NCI-H1436 (cell line): Measurements from ENCODE around the gene ABCC3.

Experiments used
- DNase-seq: peaks from one replicate; lab custom pipeline; 2025; lab: John Stamatoyannopoulos, UW

ABCC3 gene, protein sequence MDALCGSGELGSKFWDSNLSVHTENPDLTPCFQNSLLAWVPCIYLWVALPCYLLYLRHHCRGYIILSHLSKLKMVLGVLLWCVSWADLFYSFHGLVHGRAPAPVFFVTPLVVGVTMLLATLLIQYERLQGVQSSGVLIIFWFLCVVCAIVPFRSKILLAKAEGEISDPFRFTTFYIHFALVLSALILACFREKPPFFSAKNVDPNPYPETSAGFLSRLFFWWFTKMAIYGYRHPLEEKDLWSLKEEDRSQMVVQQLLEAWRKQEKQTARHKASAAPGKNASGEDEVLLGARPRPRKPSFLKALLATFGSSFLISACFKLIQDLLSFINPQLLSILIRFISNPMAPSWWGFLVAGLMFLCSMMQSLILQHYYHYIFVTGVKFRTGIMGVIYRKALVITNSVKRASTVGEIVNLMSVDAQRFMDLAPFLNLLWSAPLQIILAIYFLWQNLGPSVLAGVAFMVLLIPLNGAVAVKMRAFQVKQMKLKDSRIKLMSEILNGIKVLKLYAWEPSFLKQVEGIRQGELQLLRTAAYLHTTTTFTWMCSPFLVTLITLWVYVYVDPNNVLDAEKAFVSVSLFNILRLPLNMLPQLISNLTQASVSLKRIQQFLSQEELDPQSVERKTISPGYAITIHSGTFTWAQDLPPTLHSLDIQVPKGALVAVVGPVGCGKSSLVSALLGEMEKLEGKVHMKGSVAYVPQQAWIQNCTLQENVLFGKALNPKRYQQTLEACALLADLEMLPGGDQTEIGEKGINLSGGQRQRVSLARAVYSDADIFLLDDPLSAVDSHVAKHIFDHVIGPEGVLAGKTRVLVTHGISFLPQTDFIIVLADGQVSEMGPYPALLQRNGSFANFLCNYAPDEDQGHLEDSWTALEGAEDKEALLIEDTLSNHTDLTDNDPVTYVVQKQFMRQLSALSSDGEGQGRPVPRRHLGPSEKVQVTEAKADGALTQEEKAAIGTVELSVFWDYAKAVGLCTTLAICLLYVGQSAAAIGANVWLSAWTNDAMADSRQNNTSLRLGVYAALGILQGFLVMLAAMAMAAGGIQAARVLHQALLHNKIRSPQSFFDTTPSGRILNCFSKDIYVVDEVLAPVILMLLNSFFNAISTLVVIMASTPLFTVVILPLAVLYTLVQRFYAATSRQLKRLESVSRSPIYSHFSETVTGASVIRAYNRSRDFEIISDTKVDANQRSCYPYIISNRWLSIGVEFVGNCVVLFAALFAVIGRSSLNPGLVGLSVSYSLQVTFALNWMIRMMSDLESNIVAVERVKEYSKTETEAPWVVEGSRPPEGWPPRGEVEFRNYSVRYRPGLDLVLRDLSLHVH (N-terminal part only)

DNA sequence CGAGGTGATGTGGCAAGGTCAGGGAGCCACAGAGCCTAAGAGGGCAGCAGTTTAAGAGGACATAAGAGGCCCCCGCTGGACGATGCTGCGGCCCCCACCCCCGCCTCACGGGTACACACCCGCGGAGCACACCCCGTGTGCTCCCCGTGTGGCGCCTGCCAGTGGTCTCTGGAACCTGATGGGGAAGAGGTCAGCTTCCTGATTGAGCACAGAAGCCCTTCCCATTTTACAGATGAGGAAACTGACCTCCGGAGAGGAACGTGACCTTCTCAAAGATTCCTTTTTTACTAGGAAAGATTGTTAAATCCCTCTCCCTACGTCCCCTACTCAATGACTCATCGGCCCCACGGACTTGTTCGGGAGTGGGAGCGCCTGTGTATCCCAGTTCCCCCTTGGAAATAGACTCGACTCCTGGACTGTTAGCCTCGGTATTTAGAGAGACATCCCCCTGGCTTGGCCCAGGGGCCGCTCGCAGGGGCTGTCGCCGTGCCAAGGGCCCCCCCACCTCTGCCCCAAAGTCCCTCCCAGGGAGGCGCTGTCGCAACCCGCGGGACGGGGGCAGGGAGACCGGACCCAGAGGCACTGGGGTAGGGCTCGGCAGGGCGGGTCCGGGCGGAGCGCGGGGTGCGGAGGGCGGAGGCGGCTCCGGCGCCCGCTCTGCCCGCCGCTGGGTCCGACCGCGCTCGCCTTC is at the start of gene ABCC3:
TSS of gene ABCC3 (plus strand) at position 658 of the 691 bp plus-strand sequence. CDS start 56 bp downstream, outside the sequence.
- no peak for DNase-seq

DNA sequence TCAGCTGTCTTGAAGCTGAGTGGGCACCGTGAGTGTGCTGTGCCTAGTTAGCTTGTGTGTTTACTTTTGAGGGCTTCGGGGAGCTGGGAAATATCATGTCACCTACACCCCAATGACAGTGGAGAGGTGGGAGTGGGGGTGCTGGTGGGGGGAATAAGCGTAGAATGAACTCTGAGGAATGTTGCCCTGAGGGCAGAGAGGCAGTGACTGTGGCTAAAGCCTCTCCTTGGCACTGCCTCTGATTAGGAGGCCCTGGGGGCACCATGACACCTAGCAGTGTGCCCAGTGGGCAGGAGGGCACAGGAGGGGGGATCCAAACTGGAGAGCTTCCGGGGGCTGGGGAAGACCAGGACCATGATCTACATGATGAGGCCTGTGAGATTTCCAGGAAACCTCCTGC is 49.3 kb upstream of the ABCC3 start:
- no peak for DNase-seq

DNA sequence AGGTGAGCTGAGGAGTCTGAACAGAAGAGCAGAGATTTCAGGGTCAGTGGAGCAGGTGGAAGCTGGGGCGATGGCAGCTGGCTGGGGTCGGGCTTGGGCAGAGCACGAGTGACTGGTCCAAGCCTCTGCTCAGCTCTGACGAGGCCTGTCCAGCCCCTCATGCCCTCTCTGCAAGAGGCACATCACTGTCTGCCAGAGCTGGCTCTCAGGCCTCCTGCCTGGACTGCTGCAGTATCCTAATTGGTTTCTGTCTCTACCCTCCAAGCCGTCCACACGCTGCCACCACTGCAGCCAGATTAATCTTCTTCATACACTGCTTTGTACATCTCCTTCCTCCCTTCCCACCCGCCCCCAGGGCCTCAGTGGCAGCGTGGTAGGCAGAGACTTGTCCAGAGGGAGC is 48.8 kb upstream of the ABCC3 start:
- no peak for DNase-seq

DNA sequence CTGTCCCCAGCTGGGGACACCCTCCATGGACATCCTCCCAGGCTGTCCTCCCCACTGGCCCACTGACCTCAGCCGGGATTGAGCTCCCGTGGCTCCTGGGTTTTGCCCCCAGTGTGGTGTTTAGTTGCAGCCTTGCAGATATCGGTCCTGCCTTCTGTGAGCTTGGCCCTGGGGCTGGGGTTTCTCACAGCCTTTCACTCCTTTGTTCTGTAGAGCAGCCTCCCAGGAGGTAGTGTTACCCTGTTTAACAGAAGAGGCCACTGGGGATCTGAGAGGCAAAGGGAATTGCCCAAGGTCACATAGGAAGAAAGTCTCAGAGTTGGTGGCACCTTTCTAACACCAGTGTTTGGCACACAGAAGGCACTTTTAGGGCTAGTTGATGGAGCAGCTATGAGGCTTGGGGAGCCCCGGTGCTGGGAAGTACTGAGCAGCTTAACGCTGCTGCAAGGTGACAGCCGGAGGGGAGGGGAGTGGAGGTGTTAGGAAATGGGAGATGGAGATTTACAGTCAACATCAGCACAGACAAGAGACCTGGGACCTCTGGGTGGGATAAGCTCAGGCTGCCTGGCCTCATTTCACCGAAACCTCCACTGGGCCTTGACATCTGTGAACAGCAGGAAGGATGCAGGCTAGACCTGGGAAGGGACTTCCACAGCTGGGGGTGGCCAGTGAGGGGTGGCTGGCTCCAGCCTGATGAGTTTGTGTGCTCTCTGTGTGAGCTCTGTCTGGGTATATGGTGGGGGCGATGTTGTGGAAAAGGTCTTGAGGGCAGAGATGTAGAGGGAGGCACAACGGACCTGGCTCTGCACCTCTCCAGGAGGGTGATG is 48.0 kb upstream of the ABCC3 start:
- peak; percentile 58 for DNase-seq

DNA sequence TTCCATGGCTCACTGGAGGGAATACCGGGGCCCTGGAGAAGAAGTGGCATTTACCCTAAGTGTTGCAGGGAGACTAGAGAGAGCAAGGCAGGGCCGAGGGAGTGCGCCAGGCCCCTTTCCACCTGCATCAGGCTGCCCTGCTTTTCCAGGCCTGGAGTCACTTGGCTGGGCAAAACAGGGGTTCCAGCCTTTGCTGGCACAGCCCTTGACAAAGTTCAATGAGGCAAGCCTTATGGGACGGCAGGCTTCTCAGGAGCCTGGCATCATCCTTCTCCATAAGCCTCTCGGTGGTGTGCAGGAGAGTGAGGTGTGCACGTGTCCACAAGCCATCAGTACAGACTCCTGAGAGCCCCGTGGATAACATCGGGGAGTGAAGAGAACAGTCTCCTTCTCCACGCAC is 47.1 kb upstream of the ABCC3 start:
- no peak for DNase-seq

DNA sequence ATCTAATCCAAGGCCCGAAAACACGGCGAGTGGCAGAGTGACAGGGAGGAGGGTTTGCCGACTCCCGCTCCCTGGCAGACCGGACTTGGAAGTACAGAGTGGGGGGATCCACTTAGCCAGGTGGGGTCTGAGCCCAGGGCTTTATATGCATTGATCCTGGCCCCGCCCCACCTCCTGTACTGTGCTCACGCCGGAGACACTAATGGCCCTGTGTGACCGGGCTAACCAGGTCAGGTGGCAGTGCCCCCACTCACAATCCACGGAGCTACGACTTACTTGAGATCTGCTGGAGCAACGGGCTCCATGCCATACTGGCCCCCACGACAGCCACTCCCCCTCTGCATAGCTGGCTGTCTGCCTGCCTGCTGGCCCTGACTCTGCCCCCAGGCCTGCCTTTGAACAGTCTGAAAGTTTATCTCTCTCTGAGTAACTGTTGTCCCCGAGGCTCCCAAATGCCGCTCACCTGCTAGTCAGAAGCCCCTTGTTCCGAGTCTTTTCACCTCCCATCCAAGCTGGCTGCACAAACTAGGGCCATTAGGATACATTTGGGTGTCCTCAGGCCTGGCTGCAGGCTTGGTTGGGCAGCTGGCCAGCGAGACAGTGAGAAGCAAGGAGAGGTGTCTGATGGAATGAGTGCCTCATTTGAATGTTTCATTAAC is 46.2 kb upstream of the ABCC3 start:
- DNase-seq, result no peak

DNA sequence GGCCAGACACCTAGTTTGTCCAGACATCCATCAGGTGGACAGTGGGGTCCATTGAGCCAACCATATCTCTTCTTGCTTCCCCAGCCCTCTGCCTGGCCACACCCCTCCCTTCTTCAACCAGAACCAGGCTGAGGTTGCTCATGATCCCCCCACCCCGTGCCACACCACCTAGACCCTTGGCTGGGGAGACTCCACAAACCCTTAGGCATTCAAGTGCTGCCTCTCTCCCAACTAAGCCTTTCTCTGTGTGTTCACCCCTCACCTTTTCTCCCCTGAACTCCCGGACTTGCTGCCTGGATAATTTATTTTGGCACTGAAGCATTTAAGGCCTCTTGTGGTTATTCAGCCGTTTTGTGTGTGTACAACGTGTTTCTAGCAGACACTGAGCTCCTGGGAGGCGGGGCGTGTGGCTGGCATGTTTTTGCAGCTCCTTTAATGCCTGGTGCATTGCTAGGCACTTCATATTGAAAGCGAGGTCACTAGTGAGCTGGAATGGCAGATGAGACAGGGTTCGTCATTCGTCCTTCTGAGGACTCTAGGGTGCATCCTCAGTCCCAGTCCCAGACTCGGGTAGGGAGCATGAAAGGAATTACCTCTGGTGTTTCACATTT is 45.5 kb upstream of the ABCC3 start:
- DNase-seq, result no peak

DNA sequence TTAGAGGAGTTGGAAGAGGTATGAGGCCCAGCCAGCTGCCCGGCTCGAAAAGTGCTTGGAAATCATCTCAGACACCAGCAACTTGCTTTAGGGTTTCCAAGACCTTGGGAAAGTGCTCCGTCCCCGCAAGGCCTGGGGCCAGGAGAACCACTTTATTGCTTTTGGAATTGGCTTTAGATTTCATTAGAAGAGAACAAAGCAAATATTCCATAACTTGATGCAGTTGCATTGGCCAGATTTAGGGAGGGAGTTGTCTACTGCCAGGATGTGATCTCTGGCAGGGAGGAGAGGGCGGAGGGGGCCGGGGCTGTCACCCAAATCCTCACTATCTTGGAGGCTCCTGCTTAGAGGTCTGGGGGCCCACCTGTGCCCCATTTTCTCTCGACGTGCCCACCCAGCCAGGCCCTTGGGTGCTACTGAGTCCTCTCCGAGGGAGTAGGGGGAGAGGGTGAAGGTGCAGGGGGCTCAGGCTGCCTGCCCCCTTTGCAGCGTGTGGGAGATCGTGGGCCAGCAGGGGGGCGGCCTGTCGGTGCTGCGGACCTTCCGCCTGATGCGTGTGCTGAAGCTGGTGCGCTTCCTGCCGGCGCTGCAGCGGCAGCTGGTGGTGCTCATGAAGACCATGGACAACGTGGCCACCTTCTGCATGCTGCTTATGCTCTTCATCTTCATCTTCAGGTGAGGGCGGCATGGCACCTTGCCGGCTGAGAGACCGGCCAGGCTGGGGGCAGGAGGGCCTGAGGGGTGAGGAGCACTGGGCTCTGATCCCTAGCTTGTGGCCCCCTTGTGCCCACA is 43.5 kb upstream of the ABCC3 start:
- DNase-seq, result no peak

DNA sequence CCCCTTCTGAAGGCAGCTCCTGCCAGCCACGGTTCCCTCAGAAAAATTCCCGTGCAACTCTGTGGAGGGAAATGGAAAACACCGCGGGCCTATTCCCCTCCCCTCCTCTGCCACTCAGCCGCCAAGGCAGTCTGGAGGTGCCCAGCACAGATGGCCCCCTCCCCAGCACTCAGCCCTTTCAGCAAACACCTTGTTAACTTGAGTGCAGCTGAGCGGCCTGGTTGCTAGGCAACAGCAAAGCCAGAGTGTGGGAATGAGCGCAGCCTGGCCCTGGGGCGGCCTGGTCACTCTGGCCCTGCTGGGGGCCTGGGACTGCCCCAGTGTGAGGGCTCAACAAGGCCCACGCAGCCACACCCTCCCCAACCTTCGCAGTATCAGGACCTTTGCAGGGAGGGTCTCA is 41.4 kb upstream of the ABCC3 start:
- peak; percentile 83 for DNase-seq

DNA sequence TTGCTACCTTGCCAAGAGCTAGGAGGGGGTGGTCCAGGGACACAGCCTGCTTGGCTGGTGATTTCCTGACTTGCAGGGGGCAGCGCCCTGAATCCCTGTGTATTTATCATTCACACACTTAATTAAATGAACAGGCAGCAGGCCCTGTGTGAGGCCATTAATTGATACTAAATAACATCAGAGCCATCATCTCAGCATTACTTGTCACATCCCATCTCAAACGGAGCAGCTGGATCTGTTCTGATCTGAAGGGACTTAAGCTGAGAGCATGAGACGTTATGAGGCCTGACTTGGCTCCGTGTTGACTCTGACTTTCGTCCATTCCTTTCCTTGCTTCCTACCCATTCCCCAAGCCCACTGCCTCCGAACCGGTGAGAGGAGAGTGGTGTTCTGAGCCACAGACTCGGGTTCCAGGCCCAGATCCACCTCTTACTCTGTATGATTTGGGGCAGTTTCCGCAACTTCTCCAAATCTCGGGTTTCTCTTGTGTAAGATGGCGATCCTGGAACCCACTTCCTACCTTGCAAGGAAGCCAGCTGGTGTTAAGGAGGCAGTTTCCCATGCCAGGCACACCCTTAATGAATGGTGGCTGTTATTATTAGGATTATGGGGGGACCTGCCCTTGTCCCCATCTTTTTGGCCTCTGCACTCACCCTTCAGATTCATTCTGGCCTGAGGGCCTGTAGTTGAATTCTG is 40.4 kb upstream of the ABCC3 start:
- DNase-seq, result no peak

DNA sequence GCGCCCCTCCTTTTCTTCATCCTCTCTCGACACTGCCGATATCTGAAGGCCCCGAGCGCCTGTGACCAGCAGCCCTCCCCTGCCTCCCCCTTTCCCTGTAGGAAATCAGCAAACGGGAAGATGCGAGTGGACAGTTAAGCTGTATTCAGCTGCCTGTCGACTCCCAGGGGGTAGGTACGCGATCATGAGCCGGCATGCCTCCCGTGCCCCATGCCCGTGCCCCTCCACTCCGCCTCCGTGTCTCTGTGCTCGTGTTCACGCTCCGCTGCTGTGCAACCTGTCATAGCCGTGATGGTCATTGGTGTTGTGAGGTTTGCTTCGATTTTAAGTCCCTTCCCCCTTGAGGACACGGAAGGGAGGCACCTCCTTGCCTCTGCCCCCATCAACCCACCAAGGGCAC is 39.8 kb upstream of the ABCC3 start:
- no peak for DNase-seq

DNA sequence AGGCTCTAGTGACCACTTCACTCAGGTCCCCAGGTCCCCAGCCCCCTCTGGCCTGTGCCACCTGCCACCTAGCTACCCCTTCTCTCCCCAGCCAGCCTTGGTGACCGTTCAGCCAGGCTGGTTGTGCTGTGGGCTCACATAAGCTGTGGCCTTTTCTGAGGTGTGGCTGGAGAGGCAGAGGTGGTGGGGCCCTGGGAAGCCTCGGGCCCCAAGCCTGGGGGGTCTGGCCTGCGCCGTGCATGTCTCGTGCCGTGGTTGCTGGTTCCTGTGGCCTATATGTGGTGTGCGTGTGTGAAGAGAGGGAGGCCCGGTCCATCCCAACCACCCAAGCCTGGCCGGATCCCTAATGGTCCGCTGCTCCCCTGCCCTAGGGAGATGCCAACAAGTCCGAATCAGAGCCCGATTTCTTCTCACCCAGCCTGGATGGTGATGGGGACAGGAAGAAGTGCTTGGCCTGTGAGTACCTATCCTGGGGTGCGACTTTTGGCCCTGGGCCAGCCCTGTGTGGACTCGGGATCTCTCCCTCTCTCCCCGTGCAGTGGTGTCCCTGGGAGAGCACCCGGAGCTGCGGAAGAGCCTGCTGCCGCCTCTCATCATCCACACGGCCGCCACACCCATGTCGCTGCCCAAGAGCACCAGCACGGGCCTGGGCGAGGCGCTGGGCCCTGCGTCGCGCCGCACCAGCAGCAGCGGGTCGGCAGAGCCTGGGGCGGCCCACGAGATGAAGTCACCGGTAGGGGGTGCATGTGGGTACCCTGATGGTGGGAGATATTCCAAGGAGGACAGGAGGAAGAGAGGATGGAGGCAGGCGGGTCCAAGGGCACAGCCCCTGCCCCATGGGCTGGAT is 38.3 kb upstream of the ABCC3 start:
- no peak for DNase-seq

DNA sequence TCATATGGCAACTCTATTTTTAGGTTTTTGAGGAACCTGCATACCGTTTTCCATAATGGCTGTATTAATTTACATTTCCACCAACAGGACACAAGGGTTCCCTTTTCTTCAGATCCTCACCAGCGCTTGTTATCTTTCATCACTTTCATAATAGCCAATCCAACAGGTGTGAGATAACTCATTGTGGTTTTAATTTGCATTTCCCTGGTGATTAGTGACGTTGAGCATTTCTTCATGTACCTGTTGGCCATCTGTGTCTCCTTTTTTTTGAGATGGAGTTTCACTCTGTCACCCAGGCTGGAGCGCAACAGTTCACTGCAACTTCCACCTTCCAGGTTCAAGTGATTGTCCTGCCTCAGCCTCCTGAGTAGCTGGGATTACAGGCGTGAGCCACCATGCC is 36.2 kb upstream of the ABCC3 start:
- no peak for DNase-seq

DNA sequence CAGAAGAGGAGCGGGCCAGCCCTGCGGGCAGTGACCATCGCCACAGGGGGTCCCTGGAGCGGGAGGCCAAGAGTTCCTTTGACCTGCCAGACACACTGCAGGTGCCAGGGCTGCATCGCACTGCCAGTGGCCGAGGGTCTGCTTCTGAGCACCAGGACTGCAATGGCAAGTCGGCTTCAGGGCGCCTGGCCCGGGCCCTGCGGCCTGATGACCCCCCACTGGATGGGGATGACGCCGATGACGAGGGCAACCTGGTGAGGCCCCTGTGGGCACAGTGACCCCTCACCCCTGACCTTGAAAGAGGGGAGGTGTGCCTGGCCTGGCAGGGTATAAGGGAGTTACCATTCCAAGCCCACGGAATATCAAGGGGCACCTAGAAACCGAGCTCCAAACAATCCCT is 35.1 kb upstream of the ABCC3 start:
- no peak for DNase-seq

DNA sequence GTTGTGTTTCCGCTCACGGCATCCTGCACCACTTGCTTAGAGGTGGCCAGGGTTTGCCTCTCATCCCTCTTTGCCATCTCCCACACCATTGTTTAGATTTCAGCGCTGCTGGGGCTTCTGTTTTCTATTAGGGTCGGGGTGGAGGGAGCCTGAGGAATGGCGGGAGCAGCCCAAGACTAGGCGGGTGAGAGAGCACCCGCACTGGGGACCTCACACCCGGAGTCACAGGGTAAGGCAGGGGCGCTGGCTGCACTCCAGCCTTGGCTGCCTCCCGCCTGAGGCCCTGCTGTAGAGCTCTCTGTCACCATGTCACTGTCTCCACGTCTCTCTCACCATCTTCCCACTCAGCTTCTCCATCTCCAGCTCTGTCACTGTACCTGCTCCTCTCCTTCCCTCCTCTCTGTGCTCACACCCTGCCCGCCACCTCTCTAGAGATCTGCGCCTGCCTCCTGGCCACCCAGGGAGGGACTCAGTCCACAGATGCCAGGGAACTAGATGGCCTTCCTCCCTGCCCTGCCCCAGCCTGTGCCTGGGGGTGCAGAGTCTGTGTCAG is 32.8 kb upstream of the ABCC3 start:
- no peak for DNase-seq

DNA sequence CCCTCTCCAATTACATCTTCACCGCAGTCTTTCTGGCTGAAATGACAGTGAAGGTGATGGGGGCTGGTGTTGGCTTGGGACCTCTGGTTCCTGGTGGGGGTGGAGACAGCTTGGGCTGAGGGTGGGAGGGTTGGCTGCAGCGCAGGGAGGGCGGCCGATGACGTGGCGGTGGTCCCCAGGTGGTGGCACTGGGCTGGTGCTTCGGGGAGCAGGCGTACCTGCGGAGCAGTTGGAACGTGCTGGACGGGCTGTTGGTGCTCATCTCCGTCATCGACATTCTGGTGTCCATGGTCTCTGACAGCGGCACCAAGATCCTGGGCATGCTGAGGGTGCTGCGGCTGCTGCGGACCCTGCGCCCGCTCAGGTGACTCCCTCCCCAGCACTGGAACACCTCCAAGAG is 31.8 kb upstream of the ABCC3 start:
- DNase-seq, result no peak

DNA sequence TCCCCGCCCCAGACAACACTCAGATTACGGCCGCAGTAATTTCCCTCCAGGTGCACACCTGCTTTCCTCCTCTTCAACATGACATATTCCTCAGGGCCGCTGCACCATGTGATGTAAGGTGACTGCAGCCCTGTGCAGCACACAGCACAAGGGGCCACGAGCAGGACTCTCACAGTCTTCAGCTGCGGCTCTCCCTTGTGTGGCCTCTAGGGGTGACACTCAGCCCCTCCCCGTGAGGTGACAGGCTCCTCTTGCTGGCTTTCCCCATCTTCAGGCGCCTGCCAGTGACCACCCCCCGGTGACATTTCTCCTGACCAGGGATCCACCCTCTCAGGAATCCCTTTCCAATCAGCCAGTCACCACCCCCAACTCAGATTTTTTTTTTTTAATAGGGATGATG is 31.3 kb upstream of the ABCC3 start:
- DNase-seq, result peak; percentile 68
